ENCODE data around the gene RASGRF2.

RASGRF2 gene

DNA sequence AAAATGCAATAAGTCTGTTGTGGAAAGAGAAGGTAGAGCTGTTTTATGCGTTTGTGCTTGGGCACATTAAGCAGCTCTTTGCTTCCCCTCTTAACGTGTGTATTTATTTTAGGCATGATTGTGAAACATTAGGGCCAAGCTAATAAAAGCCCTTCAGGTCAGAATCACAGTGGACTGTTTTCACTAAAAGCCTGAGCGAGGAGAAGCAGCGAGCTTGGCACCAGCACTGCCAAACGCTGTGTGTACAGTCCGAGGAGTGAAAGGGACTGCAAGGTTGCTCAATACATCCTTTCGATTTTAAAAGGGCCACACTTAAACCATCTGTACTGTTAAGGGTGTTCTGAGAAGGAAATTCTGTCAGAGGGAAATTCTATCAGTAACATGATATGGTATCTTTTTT is 165.8 kb downstream of the RASGRF2 start:
- DNase-seq (ENCODE audit: low read depth in 2 of 3, low spot score in 2 of 3), result no peak

- DNase-seq (ENCODE audit: low read depth in 2 of 3, low spot score in 2 of 3), result no peak
These were observed 168.3 kb downstream of the RASGRF2 start for GRCh38 chr5:81128416-81128815.

DNA sequence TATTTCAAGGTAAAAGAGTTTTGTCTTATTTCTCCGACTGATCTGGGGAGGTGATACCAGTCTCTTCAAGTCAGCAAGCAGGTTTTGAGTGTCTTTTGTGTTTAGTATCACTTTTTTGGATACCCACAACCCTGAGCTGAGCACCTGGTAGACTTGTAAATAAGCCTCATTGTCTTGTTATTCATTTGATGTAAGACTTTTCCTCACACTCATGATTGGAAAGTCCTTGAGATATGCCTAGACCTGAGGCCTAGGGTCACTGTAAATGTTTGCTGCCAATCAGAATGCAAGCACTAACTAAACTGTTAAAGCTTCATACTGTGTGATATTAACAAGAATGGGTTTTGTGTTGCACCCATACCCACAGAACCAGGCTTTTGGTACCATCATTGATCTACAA is 172.2 kb downstream of the RASGRF2 start:
- DNase-seq (ENCODE audit: low read depth in 2 of 3, low spot score in 2 of 3), result no peak

DNA sequence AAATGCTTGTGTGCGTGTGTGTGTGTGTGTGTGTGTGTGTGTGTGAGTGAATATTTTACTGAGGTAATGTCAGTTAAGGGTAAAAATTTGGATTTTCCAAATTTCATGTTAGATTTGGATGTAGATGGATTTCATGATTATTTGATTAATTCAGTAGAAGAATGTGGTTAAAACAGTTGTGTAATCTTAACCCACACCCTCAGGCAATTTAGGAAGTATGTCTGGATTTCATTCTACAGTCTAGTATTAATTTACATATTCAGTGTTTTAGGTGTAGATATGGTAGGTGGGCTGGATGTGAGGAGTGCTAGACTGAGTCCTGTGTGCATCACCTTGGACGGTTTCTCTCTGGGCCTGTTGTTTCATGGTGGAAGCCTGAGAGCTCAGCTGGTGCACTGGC is 173.9 kb downstream of the RASGRF2 start:
- DNase-seq (ENCODE audit: low read depth in 2 of 3, low spot score in 2 of 3), result no peak

- DNase-seq (ENCODE audit: low read depth in 2 of 3, low spot score in 2 of 3), result no peak
These were observed 174.4 kb downstream of the RASGRF2 start for GRCh38 chr5:81134566-81134965.

DNA sequence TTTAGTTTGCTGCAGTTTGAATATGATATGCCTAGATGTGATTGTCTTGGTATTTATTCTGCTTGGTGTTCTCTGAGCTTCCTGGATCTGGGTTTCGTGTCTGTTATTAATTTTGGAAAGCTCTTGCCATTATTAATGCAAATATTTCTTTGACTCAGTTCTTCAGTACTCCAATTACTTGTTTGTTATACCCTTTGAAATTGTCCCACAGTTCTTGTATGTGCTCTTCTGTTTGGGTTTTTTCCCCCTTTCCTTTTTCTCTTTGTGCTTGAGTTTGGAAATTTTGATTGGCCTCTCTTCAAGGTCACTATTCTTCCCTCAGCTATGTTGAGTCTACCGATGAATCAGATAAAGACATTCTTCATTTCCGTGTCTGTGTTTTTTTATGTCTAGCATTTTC is 176.4 kb downstream of the RASGRF2 start:
- DNase-seq (ENCODE audit: low read depth in 2 of 3, low spot score in 2 of 3), result no peak

- no peak for DNase-seq (ENCODE audit: low read depth in 2 of 3, low spot score in 2 of 3)
These were observed 177.7 kb downstream of the RASGRF2 start for GRCh38 chr5:81137833-81138232.

DNA sequence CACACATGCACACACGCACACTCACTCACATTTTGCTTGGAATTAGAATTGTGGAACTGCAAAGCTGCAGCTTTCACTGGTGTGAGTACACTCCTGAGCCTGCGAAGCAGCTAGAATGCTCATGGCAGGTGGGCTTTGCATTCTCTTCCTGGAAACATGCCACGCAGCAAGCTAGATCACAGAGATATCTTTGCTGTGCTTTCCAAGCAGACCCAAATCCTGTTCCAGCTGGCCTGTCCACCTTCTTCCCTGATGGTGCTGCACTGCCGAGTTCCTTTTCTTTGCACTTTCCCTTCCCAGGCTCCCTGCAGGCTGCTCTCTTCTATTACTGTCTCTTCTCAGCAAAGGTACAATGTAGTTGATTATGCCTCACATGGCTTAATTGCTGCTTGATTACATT is 180.3 kb downstream of the RASGRF2 start:
- DNase-seq (ENCODE audit: low read depth in 2 of 3, low spot score in 2 of 3), result no peak

GRCh38 chr5:81140943-81141342 is 180.8 kb downstream of the RASGRF2 start:
- no peak for DNase-seq (ENCODE audit: low read depth in 2 of 3, low spot score in 2 of 3)

GRCh38 chr5:81142108-81142507 is 181.9 kb downstream of the RASGRF2 start:
- no peak for DNase-seq (ENCODE audit: low read depth in 2 of 3, low spot score in 2 of 3)

DNA sequence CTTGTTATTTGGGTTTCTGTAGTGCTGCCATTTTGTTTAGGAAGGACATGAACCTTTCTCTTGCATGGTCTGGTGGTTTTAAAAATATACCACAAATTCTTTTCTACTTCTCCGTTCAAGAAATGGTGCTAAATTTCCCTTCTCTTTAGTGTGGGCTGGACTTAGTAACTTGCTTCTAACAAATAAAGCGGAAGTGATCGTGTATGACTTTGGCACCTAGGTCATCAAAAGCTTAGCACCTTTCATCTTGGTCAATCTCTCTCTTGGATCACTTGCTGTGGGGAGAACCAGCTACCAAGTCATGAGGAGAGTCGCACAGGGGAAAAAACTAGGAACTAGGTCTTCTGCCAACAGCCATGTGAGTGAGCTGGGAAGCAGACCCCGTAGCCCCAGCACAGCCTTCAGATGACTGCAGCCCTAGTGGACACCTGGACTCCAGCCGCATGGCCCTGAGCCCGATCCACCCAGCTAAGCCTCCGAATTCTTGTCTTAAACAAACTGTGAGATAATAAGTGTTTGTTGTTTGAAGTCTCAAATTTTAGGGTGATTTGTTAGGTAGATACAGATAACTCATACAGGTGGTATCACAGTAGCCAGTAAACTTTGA is 185.3 kb downstream of the RASGRF2 start:
- no peak for DNase-seq (ENCODE audit: low read depth in 2 of 3, low spot score in 2 of 3)

- DNase-seq (ENCODE audit: low read depth in 2 of 3, low spot score in 2 of 3), result no peak
These were observed 185.9 kb downstream of the RASGRF2 start for GRCh38 chr5:81146031-81146430.

- DNase-seq (ENCODE audit: low read depth in 2 of 3, low spot score in 2 of 3), result no peak
These were observed 187.1 kb downstream of the RASGRF2 start for GRCh38 chr5:81147011-81147885.

GRCh38 chr5:81147886-81148571 is 187.9 kb downstream of the RASGRF2 start:
- DNase-seq (ENCODE audit: low read depth in 2 of 3, low spot score in 2 of 3), result no peak

- no peak for DNase-seq (ENCODE audit: low read depth in 2 of 3, low spot score in 2 of 3)
These were observed 191.4 kb downstream of the RASGRF2 start for GRCh38 chr5:81151546-81151945.

- DNase-seq (ENCODE audit: low read depth in 2 of 3, low spot score in 2 of 3), result no peak
These were observed 194.6 kb downstream of the RASGRF2 start for GRCh38 chr5:81154725-81155124.

DNA sequence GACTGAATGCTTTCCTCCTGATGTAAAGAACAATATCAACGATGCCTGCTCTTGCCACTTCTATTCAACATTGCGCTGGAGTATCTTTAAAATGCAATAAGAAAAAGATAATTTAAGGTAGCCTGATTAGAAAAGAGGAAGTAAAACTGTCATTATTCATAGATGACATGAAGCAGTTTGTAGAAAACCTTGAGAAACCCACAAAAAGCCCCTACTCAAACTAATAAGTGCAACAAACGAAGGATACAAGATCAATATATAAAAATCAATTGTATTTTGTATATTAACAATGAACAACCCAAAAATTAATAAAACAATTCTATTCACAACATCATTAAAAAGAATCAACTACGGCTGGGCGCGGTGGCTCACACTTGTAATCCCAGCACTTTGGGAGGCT is 196.6 kb downstream of the RASGRF2 start:
- DNase-seq (ENCODE audit: low read depth in 2 of 3, low spot score in 2 of 3), result no peak

DNA sequence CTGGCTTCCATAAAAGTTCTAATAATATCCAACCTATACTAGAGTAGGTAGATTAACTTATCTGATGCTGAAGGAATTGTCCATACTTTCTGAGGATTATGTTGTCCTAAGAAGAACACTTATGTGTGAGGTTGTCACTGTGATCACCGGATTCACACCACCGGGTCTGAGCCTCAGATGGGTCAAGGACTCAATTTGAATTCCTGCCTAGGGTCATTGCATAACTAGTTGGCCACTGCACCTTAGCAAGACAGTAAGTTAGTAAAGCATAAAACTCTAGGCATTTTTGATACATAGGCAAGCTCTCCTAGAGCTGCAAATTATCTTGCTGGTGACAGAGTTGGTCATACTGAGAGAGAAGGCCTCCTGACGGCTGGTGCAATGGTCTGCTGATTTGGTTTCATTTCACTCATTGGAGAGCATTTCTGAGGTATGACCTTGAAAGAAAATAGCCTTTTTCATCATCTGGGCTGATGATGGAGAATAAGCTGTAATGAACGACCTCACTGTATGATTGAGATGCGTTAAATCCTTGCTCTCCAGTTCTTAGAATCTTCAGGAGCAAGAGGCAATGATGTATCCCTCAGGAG is 200.9 kb downstream of the RASGRF2 start:
- no peak for DNase-seq (ENCODE audit: low read depth in 2 of 3, low spot score in 2 of 3)

GRCh38 chr5:81162501-81162900 is 202.3 kb downstream of the RASGRF2 start:
- DNase-seq (ENCODE audit: low read depth in 2 of 3, low spot score in 2 of 3), result no peak

DNA sequence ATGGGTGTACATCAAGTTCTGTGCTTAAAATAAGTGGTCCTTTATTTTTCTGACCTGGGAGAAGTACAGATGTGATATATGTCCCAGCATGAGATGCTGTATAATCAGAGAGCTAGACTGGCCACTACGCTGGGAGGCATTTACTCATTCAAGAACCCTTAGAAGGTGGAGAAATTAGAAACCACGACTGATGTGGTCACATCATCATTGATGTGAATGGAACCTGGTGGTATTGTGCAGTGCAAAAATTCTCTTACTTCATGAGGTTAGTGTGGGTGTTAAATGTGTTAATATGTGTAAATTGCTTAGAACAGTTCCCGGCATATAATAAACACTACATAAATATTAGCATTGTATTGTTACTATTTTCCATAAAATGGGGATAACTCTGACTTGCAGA is 203.5 kb downstream of the RASGRF2 start:
- DNase-seq (ENCODE audit: low read depth in 2 of 3, low spot score in 2 of 3), result no peak

- DNase-seq (ENCODE audit: low read depth in 2 of 3, low spot score in 2 of 3), result no peak
These were observed 204.3 kb downstream of the RASGRF2 start for GRCh38 chr5:81164476-81164875.

GRCh38 chr5:81164936-81165335 is 204.8 kb downstream of the RASGRF2 start:
- no peak for DNase-seq (ENCODE audit: low read depth in 2 of 3, low spot score in 2 of 3)
